ENCODE data around the gene GPX8.

The GPX8 gene

DNA sequence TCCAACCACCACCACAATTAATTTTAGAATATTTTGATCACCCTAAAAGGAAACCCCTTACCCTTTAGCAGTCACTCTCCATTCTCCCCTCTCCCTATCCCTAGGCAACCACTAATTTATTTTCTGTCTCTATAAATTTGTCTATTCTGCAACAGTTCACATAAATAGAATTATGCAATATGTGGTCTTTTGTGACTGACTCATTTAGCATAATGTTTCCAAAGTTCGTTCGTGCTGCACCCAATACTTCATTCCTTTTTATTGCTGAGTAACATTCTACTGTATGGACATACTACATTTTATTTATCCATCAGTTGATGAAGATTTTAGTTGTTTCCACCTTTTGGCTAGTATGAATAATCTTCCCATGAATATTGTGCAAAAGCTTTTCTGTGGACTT is 31.2 kb downstream of the GPX8 start:
- no peak for DNase-seq (ENCODE audit: low read depth in 1 of 2, low spot score in 1 of 2)
- Histone ChIP-seq H3K27ac (replicated peaks) (no peak overlapping the region), H3K4me3 (replicated peaks; ENCODE audit: insufficient read depth, low read length) (no peak overlapping the region), H3K27me3 (ENCODE audit: insufficient read depth, poor library complexity, severe bottlenecking) (no peaks in the 10 kb centered on the region)
- no peak for TF ChIP-seq SPI1 (IDR thresholded peaks at IDR 0.05; ENCODE audit: borderline replicate concordance, low read depth)
- TF ChIP-seq GABPA (IDR thresholded peaks at IDR 0.05; ENCODE audit: low read depth), result no peak
- TF ChIP-seq, protein P1, sequence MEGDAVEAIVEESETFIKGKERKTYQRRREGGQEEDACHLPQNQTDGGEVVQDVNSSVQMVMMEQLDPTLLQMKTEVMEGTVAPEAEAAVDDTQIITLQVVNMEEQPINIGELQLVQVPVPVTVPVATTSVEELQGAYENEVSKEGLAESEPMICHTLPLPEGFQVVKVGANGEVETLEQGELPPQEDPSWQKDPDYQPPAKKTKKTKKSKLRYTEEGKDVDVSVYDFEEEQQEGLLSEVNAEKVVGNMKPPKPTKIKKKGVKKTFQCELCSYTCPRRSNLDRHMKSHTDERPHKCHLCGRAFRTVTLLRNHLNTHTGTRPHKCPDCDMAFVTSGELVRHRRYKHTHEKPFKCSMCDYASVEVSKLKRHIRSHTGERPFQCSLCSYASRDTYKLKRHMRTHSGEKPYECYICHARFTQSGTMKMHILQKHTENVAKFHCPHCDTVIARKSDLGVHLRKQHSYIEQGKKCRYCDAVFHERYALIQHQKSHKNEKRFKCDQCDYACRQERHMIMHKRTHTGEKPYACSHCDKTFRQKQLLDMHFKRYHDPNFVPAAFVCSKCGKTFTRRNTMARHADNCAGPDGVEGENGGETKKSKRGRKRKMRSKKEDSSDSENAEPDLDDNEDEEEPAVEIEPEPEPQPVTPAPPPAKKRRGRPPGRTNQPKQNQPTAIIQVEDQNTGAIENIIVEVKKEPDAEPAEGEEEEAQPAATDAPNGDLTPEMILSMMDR (IDR thresholded peaks at IDR 0.05; ENCODE audit: insufficient read depth, low read length), result no peak
- no peak for TF ChIP-seq POLR2AphosphoS5 (IDR thresholded peaks at IDR 0.05; ENCODE audit: low read depth)
- TF ChIP-seq, protein P2, sequence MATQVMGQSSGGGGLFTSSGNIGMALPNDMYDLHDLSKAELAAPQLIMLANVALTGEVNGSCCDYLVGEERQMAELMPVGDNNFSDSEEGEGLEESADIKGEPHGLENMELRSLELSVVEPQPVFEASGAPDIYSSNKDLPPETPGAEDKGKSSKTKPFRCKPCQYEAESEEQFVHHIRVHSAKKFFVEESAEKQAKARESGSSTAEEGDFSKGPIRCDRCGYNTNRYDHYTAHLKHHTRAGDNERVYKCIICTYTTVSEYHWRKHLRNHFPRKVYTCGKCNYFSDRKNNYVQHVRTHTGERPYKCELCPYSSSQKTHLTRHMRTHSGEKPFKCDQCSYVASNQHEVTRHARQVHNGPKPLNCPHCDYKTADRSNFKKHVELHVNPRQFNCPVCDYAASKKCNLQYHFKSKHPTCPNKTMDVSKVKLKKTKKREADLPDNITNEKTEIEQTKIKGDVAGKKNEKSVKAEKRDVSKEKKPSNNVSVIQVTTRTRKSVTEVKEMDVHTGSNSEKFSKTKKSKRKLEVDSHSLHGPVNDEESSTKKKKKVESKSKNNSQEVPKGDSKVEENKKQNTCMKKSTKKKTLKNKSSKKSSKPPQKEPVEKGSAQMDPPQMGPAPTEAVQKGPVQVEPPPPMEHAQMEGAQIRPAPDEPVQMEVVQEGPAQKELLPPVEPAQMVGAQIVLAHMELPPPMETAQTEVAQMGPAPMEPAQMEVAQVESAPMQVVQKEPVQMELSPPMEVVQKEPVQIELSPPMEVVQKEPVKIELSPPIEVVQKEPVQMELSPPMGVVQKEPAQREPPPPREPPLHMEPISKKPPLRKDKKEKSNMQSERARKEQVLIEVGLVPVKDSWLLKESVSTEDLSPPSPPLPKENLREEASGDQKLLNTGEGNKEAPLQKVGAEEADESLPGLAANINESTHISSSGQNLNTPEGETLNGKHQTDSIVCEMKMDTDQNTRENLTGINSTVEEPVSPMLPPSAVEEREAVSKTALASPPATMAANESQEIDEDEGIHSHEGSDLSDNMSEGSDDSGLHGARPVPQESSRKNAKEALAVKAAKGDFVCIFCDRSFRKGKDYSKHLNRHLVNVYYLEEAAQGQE (IDR thresholded peaks at IDR 0.05; ENCODE audit: insufficient replicate concordance, low read depth), result no peak

DNA sequence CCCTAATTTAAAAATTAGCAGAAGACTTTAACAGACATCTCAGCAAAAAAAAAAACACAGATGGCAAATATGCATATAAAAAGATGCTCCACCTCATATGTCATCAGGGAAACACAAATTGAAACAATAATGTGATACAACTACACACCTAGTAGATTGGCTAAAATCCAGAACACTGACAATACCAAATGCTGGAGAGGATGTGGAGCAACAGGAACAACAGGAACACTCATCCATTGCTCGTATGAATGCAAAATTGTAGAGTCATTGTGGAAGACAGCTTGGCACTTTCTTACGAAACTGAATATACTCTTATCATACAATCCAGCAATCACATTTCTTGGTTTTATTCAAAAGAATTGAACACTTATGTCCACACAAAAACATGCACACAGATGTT is 45.0 kb downstream of the GPX8 start:
- DNase-seq (ENCODE audit: low read depth in 1 of 2, low spot score in 1 of 2), result no peak

DNA sequence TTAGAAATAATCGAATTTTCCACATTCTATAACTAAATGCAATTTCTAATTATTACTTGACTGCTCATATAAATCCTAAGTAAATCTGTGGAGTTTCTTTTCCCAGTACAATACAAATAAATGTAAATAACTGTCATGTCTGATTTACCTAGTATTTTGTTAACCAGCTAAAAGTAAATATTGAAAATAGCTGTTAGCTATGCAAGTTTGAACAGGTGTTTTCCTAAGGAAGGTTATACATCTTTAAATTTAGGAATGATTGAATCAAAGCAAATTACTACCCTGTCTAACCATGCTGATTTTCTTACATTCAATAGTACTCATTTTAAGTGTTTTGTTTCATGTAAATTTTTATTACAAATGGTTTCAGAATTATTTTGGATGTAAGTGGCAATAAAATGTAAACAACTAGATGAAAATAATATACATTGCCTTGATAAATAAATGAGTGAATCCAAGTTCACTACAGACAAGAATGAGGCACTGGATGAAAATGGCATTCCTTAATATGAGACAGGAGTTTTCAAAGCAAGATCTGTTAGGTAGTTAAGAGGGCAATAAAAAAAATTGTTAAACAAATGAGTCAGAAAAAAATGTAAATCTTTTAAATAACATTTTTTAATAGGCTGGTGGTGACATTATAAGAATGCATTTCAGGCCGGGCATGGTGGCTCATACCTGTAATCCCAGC is 51.4 kb downstream of the GPX8 start:
- Histone ChIP-seq H3K27me3 (ENCODE audit: insufficient read depth, poor library complexity, severe bottlenecking) (no peaks in the 10 kb centered on the region), H3K4me3 (replicated peaks; ENCODE audit: insufficient read depth, low read length) (no peak overlapping the region), H3K27ac (replicated peaks) (no peak overlapping the region)
- TF ChIP-seq, protein P1 (IDR thresholded peaks at IDR 0.05; ENCODE audit: insufficient read depth, low read length), result no peak
- no peak for TF ChIP-seq POLR2AphosphoS5 (IDR thresholded peaks at IDR 0.05; ENCODE audit: low read depth)
- no peak for TF ChIP-seq GABPA (IDR thresholded peaks at IDR 0.05; ENCODE audit: low read depth)
- TF ChIP-seq, protein P2 (IDR thresholded peaks at IDR 0.05; ENCODE audit: insufficient replicate concordance, low read depth), result no peak
- TF ChIP-seq SPI1 (IDR thresholded peaks at IDR 0.05; ENCODE audit: borderline replicate concordance, low read depth), result no peak
- DNase-seq (ENCODE audit: low read depth in 1 of 2, low spot score in 1 of 2), result no peak

More for the DNA sequence above, 45.0 kb downstream of the GPX8 start:
- TF ChIP-seq POLR2AphosphoS5 (IDR thresholded peaks at IDR 0.05; ENCODE audit: low read depth) (no peak), GABPA (IDR thresholded peaks at IDR 0.05; ENCODE audit: low read depth) (no peak), SPI1 (IDR thresholded peaks at IDR 0.05; ENCODE audit: borderline replicate concordance, low read depth) (no peak)
- TF ChIP-seq, protein P1 (IDR thresholded peaks at IDR 0.05; ENCODE audit: insufficient read depth, low read length), result no peak
- TF ChIP-seq, protein P2 (IDR thresholded peaks at IDR 0.05; ENCODE audit: insufficient replicate concordance, low read depth), result no peak
- H3K4me3 ChIP-seq (replicated peaks; ENCODE audit: insufficient read depth, low read length), result no peak overlapping the region
- H3K27me3 ChIP-seq (ENCODE audit: insufficient read depth, poor library complexity, severe bottlenecking), result no peaks in the 10 kb centered on the region
- no peak overlapping the region for H3K27ac ChIP-seq (replicated peaks)

All from HL-60 (cell line).